IPS-15b (cell line): ENCODE data around the gene ZNF331.
"Not testable (repeated sequence)": the region's sequence is repeated elsewhere in the genome, so short reads cannot be mapped to it uniquely, and the experiment has no call there.

Experiments used
- H3K27me3 ChIP-seq: one replicate; pipeline ENCODE4 v1.6.1; 2013; ENCODE audit warnings: low read length; ENCODE audit not compliant: control insufficient read depth, insufficient read depth
- H3K36me3 ChIP-seq: one replicate; pipeline ENCODE4 v1.6.1; 2013; ENCODE audit warnings: low read length; ENCODE audit not compliant: control insufficient read depth, insufficient read depth
- H3K4me1 ChIP-seq: one replicate; pipeline ENCODE4 v1.6.1; 2013; ENCODE audit warnings: mild to moderate bottlenecking, low read length; ENCODE audit not compliant: control insufficient read depth, insufficient read depth
- H3K4me3 ChIP-seq: one replicate; pipeline ENCODE4 v1.5.1; 2013; ENCODE audit warnings: low read depth, low read length
- H3K9ac ChIP-seq: one replicate; pipeline ENCODE4 v1.6.1; 2013; ENCODE audit warnings: low read depth, mild to moderate bottlenecking, low read length
- H3K9me3 ChIP-seq: one replicate; pipeline ENCODE4 v1.6.1; 2013; ENCODE audit warnings: mild to moderate bottlenecking, low read length; ENCODE audit not compliant: control insufficient read depth, insufficient read depth

The ZNF331 gene

DNA sequence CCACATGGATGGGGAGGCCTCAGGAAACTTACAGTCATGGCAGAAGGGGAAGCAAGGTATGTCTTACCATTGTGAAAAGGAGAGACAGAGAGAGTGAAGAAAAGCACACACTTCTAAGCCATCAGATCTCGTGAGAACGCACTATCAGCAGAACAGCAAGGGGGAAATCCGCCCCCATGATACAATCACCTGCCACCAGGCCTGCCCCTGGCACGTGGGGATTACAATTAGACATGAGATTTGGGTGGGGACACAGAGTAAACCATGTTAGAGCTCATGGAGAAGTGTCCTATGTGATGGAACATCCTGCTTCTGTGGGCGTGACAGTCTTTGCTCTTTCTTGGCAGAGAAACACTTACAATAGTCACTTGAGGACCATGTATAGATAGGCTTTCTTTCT, 28.1 kb upstream of the ZNF331 start:
- Histone ChIP-seq H3K27me3 (no peaks in the 10 kb centered on the region), H3K9ac (no peak overlapping the region), H3K9me3 (no peaks in the 10 kb centered on the region), H3K36me3 (no peaks in the 10 kb centered on the region), H3K4me3 (no peak overlapping the region), H3K4me1 (peaks cover 8% of the 10 kb centered on the region)

GRCh38 chr19:53511357-53511756, 26.6 kb upstream of the ZNF331 start:
- H3K4me1 ChIP-seq: peaks cover 7% of the 10 kb centered on the region
- no peak overlapping the region for H3K4me3 ChIP-seq

GRCh38 chr19:53511933-53512374, 26.0 kb upstream of the ZNF331 start:
- H3K4me1 ChIP-seq: peaks cover 1% of the 10 kb centered on the region
- no peaks in the 10 kb centered on the region for H3K9me3 ChIP-seq
- no peaks in the 10 kb centered on the region for H3K36me3 ChIP-seq
- H3K9ac ChIP-seq: no peak overlapping the region
- no peak overlapping the region for H3K4me3 ChIP-seq
- H3K27me3 ChIP-seq: no peaks in the 10 kb centered on the region

More at GRCh38 chr19:53511357-53511756, 26.6 kb upstream of the ZNF331 start:
- no peaks in the 10 kb centered on the region for H3K36me3 ChIP-seq
- no peak overlapping the region for H3K9ac ChIP-seq
- H3K27me3 ChIP-seq: no peaks in the 10 kb centered on the region
- H3K9me3 ChIP-seq: no peaks in the 10 kb centered on the region

DNA sequence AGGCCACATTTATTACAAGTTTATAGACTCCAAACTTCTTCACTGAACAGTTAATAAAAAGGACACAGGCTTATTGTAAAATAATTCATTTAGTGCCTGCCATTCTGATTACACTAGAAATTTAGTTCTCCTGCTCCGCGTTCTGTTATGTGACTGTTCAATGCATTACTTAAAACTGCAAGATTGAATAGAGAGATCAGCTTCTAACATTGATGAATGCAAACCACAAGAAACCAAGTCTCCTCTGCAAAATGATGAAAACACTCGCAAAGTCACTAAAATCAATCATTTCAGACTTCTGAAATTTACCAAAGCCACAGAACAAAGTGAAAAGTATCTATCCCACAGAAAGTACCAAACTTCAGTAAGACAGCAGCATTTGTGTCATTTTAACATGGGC, 22.9 kb upstream of the ZNF331 start:
- not testable (repeated sequence) for H3K27me3 ChIP-seq, H3K9me3 ChIP-seq, H3K9ac ChIP-seq, H3K36me3 ChIP-seq, H3K4me1 ChIP-seq, H3K4me3 ChIP-seq

- no peak overlapping the region for H3K4me3 ChIP-seq
- no peak overlapping the region for H3K9ac ChIP-seq
- no peaks in the 10 kb centered on the region for H3K36me3 ChIP-seq
- H3K9me3 ChIP-seq: no peaks in the 10 kb centered on the region
- H3K4me1 ChIP-seq: peaks cover 6% of the 10 kb centered on the region
- H3K27me3 ChIP-seq: no peaks in the 10 kb centered on the region
These were observed 20.7 kb upstream of the ZNF331 start for GRCh38 chr19:53517114-53517741.

GRCh38 chr19:53518121-53518520, 19.8 kb upstream of the ZNF331 start:
- Histone ChIP-seq H3K36me3 (no peaks in the 10 kb centered on the region), H3K9me3 (no peaks in the 10 kb centered on the region), H3K9ac (no peak overlapping the region), H3K4me3 (no peak overlapping the region), H3K4me1 (peaks cover 6% of the 10 kb centered on the region), H3K27me3 (no peaks in the 10 kb centered on the region)

GRCh38 chr19:53518716-53519115, 19.2 kb upstream of the ZNF331 start:
- Histone ChIP-seq H3K36me3 (no peaks in the 10 kb centered on the region), H3K9ac (no peak overlapping the region), H3K27me3 (no peaks in the 10 kb centered on the region), H3K4me1 (peaks cover 6% of the 10 kb centered on the region), H3K9me3 (no peaks in the 10 kb centered on the region), H3K4me3 (no peak overlapping the region)

GRCh38 chr19:53519446-53519845, 18.5 kb upstream of the ZNF331 start:
- Histone ChIP-seq H3K36me3 (no peaks in the 10 kb centered on the region), H3K9ac (no peak overlapping the region), H3K4me3 (no peak overlapping the region), H3K4me1 (peaks cover 6% of the 10 kb centered on the region), H3K27me3 (no peaks in the 10 kb centered on the region), H3K9me3 (no peaks in the 10 kb centered on the region)

GRCh38 chr19:53520163-53520546, 17.8 kb upstream of the ZNF331 start:
- no peaks in the 10 kb centered on the region for H3K36me3 ChIP-seq
- H3K27me3 ChIP-seq: no peaks in the 10 kb centered on the region
- peak overlapping the region; percentile 54 for H3K9ac ChIP-seq
- H3K4me1 ChIP-seq: peaks cover 6% of the 10 kb centered on the region
- no peaks in the 10 kb centered on the region for H3K9me3 ChIP-seq
- H3K4me3 ChIP-seq: peak overlapping the region; percentile 67

DNA sequence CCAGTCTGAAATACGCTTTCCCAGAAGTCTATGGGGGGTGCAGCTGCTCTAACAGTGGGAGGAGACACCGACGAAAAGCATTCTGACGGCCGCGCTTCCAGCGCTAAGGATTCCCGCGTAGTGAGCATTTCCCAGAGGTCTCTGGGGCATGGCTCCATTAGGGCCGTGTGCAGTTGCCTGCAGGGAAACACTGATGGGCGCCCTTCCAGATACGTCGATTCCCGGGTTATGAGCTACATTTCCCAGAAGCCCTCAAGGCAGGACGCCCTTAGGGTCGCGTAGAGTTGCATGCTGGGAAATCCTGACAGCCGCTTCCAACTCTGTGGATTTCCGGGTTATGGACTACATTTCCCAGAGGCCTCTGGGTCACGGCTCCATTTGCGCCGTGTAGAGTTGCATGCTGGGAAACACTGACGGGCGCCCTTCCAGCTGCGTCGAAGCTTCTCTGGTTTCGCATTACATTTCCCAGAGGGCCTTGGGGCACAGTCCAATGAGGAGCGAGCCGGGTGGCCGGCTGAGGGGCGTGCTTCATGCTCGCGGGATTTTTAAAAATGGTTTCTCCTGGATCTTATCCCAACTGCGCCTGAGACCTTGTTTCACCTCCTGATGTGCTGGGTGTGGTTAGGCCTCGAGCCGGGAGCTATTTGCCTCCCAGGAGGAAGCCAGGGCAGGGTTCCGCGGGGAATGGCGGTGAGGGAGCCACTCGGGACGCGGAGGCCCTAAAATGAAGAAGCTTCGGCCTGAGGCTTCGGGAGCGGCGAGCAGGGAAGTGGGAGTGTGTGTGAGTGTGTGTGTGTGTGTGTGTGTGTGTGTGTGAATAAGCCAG, 17.2 kb upstream of the ZNF331 start:
- peak overlapping the region; percentile 94 for H3K4me3 ChIP-seq
- H3K27me3 ChIP-seq: no peaks in the 10 kb centered on the region
- no peaks in the 10 kb centered on the region for H3K36me3 ChIP-seq
- H3K9ac ChIP-seq: peak overlapping the region; percentile 70
- no peaks in the 10 kb centered on the region for H3K9me3 ChIP-seq
- H3K4me1 ChIP-seq: peaks cover 6% of the 10 kb centered on the region

DNA sequence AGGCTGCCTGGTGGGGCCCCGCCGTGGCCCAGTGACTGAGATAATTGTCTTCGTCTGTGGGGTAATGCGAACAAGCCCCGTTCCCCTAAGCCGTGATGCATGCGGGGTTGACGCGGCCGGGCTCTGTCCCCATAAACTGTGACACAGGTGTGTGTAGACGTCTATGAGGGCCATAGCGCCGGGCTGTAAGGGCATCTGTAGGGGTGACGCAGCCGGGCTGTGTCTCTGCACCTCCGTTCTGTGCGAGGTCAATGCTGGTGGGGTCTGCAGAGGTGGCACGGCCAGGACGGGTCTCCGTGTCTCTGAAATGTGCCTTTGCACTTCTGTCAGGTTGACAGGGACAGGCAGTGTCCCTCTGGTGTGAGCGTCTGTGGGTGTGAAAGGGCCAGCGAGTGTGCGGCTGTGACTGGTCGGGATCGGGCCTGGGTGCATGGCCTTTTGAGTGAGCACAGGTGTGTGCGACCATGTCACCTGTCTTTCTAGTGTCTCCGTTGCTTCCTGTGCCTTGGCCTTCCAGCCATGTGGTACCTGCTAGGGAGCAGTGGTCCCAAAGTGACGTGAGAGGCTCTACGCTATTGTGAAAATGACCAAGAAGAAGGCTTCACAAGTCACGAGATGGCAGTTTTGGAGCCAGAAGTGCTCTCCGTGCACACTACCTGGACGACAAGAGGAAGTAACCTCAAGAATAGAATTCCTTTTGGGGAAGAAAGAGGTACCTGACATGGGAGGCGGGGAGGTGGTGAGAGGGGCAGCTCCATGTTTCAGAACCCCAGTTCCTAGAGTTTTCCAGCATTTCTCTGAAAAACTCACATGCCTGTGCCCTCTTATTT, 16.4 kb upstream of the ZNF331 start:
- Histone ChIP-seq H3K9ac (peak overlapping the region; percentile 70), H3K9me3 (no peaks in the 10 kb centered on the region), H3K27me3 (no peaks in the 10 kb centered on the region)

More for the DNA sequence above, 16.4 kb upstream of the ZNF331 start:
- Histone ChIP-seq H3K4me3 (peak overlapping the region; percentile 94), H3K4me1 (peaks cover 6% of the 10 kb centered on the region), H3K36me3 (no peaks in the 10 kb centered on the region)
